Activated T-helper 1 cell treated with anti-CD3 and anti-CD28 coated beads, Interleukin-12 subunit alpha, Interleukin-12 subunit beta, Interleukin-2, Interleukin-4 antibody, amounts not matched to agents 30 ng/mL and 10 ng/mL and 1 ng/mL, durations not matched to agents 14 hours and 24 hours and 36 hours (primary cell): ENCODE data around the gene THRB. TPM values are rescaled to one million over a fixed set of nuclear protein-coding genes. Genes with fewer than 3 reads are reported as not detected.
"Not testable (repeated sequence)": the region's sequence is repeated elsewhere in the genome, so short reads cannot be mapped to it uniquely, and the experiment has no call there.

Experiments
- DNase-seq: peaks from one replicate; pipeline ENCODE4 v3.0.0; 2021; ENCODE audit warnings: low spot score
- H3K27ac Mint-ChIP-seq: one replicate; pipeline ENCODE4 v1.8.0; 2021; ENCODE audit warnings: mild to moderate bottlenecking, mixed read lengths
- H3K27me3 Mint-ChIP-seq: one replicate; pipeline ENCODE4 v1.8.0; 2022; ENCODE audit warnings: mild to moderate bottlenecking, moderate library complexity, mixed read lengths; ENCODE audit not compliant: insufficient read depth
- H3K36me3 Mint-ChIP-seq: one replicate; pipeline ENCODE4 v1.8.0; 2021; ENCODE audit warnings: low read depth, mixed read lengths
- H3K4me1 Mint-ChIP-seq: one replicate; pipeline ENCODE4 v1.8.0; 2021; ENCODE audit warnings: low read depth, mixed read lengths
- H3K4me3 Mint-ChIP-seq: one replicate; pipeline ENCODE4 v1.8.0; 2021; ENCODE audit warnings: mild to moderate bottlenecking, moderate library complexity, mixed read lengths
- H3K9me3 Mint-ChIP-seq: one replicate; pipeline ENCODE4 v1.8.0; 2021; ENCODE audit warnings: mixed read lengths
- intact Hi-C: fragments of 100-400 bp; cut with micrococcal nuclease; formaldehyde crosslinking; loops from one replicate; pipeline ENCODE4 v1.15.1; 2024
- total RNA-seq: library from RNA; stranded (reverse); gene quantifications from 2 replicates; pipeline ENCODE4 v1.2.3, GENCODE V29; 2022

Gene THRB
- total RNA-seq, 1 donor from 2014 or later: not detected

DNA sequence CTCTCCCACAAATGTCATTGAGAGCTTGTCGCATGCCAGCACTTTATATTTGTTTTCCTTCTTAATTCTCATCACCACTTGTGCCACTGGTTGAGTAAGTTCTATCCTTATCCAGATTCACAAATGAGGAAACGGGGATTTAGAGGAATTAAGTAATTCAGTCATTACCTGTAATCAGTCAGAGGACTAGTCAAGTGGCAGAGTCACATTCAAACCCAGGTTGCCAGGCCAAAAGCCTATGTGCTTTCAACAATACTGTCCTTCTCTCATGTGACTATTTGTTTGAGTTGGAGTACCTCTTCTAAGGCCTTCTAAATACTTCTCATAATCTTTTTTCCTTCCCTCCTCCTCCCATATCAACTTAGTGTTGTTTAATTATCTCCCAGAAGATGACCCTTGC lies 76.9 kb downstream of the THRB start:
- Mint-ChIP-seq H3K9me3 (peaks cover 3% of the 10 kb centered on the region), H3K27me3 (peaks cover 2% of the 10 kb centered on the region)
- intact Hi-C loops: no loop called here

DNA sequence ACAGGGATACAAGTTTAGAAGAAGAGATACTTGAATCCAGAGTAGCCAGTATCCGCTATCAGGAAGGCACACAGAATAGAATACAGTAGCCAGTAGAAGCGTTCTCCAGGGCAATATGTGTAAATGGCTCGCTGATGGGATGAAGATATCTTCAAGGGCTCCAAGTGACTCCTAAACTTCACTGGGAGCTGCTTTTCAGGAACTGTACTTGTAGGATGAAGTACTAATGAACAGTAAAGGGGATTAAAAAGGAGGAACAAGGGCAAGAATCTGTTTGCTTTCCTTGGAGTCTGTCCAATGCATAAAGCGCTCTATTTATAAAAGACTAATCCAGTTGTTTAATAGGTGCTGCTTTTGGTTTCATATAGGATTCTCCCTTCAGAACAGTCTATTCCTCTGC lies 78.4 kb downstream of the THRB start:
- peaks cover 2% of the 10 kb centered on the region for H3K27me3 Mint-ChIP-seq
- DNase-seq: no peak
- H3K4me3 Mint-ChIP-seq: no peak overlapping the region
- intact Hi-C loops: no loop called here
- no peaks in the 10 kb centered on the region for H3K4me1 Mint-ChIP-seq
- H3K27ac Mint-ChIP-seq: no peak overlapping the region
- no peaks in the 10 kb centered on the region for H3K36me3 Mint-ChIP-seq
- peaks cover 3% of the 10 kb centered on the region for H3K9me3 Mint-ChIP-seq

More for the DNA sequence above, 76.9 kb downstream of the THRB start:
- Mint-ChIP-seq H3K27ac (no peak overlapping the region), H3K36me3 (no peaks in the 10 kb centered on the region), H3K4me1 (no peaks in the 10 kb centered on the region), H3K4me3 (no peak overlapping the region)
- no peak for DNase-seq

DNA sequence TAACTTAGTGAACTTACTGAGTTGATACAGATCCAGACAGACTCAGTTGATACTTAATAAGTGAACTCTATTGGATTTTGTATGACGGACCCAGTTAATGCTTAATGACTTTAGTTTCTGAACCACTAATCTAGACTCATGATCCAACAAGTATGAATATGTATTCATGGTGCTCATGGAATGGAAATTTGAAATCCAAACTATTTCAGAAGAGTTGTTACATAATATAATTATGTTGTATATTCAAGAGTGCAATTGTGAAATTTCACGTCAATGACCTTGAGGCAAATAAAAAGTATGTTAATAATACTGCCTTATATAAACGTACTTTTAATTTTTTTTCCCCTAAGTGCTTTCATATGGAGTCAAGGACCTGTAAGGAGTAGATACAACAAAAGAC lies 78.8 kb downstream of the THRB start:
- no peaks in the 10 kb centered on the region for H3K36me3 Mint-ChIP-seq

GRCh38 chr3:24413662-24414061 lies 81.0 kb downstream of the THRB start:
- intact Hi-C loops, DNase-seq, H3K36me3 Mint-ChIP-seq, H3K9me3 Mint-ChIP-seq, H3K4me1 Mint-ChIP-seq, H3K27me3 Mint-ChIP-seq, H3K4me3 Mint-ChIP-seq, H3K27ac Mint-ChIP-seq: not testable (repeated sequence)

More for the DNA sequence above, 78.8 kb downstream of the THRB start:
- Mint-ChIP-seq H3K4me3 (no peak overlapping the region), H3K4me1 (no peaks in the 10 kb centered on the region), H3K27ac (no peak overlapping the region), H3K27me3 (peaks cover 2% of the 10 kb centered on the region), H3K9me3 (peaks cover 3% of the 10 kb centered on the region)
- intact Hi-C loops: no loop called here
- DNase-seq: no peak

DNA sequence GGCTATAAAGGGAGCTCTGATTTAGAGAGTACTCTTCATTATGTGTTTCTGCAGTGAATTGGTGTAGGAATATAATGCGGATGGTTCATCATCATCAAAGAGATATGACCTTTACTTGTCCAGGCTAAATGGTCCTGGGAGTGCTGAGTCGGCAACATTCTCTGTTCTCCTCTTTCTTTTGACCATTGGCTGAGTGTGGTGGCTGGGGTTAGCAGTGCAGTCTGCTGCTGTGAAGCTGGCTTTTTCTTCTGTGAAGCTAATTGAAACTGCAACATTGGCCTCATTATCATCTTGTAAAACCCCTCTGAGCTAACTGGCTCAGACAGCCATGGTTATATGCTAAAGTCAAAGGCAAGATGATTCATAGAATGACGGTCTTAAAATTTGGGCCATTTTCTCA lies 83.8 kb downstream of the THRB start:
- intact Hi-C loops: no loop called here
- no peak for DNase-seq
- no peak overlapping the region for H3K27ac Mint-ChIP-seq
- no peak overlapping the region for H3K4me3 Mint-ChIP-seq
- no peaks in the 10 kb centered on the region for H3K4me1 Mint-ChIP-seq
- H3K9me3 Mint-ChIP-seq: peaks cover 3% of the 10 kb centered on the region
- no peaks in the 10 kb centered on the region for H3K27me3 Mint-ChIP-seq
- H3K36me3 Mint-ChIP-seq: no peaks in the 10 kb centered on the region

DNA sequence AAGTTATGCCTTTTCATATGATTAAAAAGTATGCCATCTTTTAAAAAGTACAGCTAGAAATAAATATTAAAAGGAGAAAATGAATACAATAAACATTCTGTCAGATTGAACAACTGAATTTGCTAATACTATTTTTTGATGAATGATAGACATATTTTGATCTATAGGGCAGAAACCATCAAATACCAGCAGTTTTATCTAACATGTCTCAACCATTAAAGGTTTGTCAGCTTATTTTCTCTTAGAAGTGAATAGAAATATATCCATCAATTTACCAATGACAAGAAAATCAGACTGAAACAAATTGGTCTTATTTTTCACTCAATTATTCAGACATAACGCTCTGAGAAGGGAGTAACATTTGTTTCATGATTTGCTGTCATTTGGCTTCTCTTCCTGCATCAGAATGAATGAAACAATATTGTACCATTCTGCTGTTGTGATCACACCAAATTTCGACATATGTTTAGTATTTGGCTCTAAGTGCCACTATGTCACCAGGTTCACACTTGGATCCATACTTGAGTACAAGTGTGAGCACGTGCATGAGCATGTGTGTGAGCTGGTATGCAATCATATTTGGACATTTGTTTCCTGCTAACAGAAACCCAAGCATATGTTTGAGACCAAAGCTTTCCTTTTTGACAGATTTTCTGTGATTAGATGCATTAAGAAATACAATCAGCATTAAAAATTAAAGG lies 86.5 kb downstream of the THRB start:
- H3K27ac Mint-ChIP-seq: no peak overlapping the region
- H3K4me1 Mint-ChIP-seq: no peaks in the 10 kb centered on the region
- no peaks in the 10 kb centered on the region for H3K27me3 Mint-ChIP-seq
- intact Hi-C loops: no loop called here
- no peak for DNase-seq
- H3K36me3 Mint-ChIP-seq: no peaks in the 10 kb centered on the region
- no peaks in the 10 kb centered on the region for H3K9me3 Mint-ChIP-seq
- H3K4me3 Mint-ChIP-seq: no peak overlapping the region

DNA sequence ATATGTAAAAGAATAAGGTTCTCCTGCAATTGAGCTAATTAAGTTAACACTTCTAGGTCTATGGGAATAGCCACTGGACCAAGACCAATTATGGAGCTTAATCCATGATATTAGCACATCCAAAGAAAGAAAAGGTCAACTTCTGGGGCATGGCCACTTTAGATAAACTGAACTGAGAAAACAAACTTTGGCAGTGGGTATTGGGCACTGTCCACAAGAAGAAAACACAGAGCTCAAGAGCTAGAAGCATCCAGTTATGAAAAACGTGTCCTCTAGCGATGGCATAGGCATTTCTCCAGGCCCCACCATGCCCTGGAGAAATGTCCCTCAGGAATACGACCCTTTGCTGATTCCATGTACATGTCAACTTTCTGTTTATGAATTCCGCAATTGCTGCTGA lies 87.8 kb downstream of the THRB start:
- H3K4me3 Mint-ChIP-seq: no peak overlapping the region
- H3K9me3 Mint-ChIP-seq: no peaks in the 10 kb centered on the region

GRCh38 chr3:24405057-24405456 lies 89.6 kb downstream of the THRB start:
- Mint-ChIP-seq H3K4me1 (no peaks in the 10 kb centered on the region), H3K9me3 (no peaks in the 10 kb centered on the region), H3K27me3 (no peaks in the 10 kb centered on the region), H3K36me3 (no peaks in the 10 kb centered on the region), H3K27ac (no peak overlapping the region), H3K4me3 (no peak overlapping the region)
- DNase-seq: no peak
- intact Hi-C loops: no loop called here

More for the DNA sequence above, 87.8 kb downstream of the THRB start:
- H3K36me3 Mint-ChIP-seq: no peaks in the 10 kb centered on the region
- intact Hi-C loops: no loop called here
- H3K27me3 Mint-ChIP-seq: no peaks in the 10 kb centered on the region
- H3K27ac Mint-ChIP-seq: no peak overlapping the region
- no peak for DNase-seq
- H3K4me1 Mint-ChIP-seq: no peaks in the 10 kb centered on the region

GRCh38 chr3:24401811-24402185 lies 92.9 kb downstream of the THRB start:
- no peaks in the 10 kb centered on the region for H3K27me3 Mint-ChIP-seq
- DNase-seq: no peak
- no peak overlapping the region for H3K4me3 Mint-ChIP-seq
- H3K9me3 Mint-ChIP-seq: no peaks in the 10 kb centered on the region
- no peaks in the 10 kb centered on the region for H3K36me3 Mint-ChIP-seq
- intact Hi-C loops: no loop called here
- no peaks in the 10 kb centered on the region for H3K4me1 Mint-ChIP-seq
- H3K27ac Mint-ChIP-seq: no peak overlapping the region

DNA sequence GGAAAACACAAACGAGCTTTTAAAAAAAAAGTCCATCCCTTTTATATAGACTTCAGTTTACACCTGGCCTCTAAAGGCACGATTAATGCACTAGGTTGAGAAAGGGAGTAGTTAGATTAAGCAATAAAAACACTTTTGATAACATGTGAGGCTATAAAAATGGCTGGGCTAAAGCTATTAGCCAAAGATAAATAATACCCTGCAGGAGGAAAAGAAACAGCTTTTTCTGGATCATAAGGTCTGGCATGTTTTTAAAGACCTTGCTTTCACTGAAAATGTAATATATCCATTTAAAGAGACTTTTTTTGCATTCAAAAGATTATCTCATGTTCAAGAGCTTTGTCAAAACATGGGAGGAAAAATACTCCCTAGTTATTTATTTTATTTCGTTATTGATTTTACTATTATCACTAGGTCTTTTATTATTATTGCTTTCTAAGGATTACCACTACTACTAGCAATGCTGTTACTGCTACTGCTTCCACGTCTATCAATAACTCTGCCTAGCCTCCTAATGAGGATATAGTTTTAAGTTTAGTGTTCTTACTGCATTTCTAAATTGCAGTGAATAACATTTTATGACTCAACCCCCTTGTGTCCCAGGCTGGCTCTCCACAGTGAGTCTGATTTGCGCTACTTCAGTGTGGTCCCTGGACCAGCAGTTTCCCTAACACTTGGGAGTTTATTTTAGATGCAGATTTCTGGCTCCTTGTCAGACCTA lies 93.4 kb downstream of the THRB start:
- intact Hi-C loops: no loop called here
- Mint-ChIP-seq H3K27ac (no peak overlapping the region), H3K36me3 (no peaks in the 10 kb centered on the region), H3K27me3 (no peaks in the 10 kb centered on the region), H3K4me1 (no peaks in the 10 kb centered on the region), H3K9me3 (no peaks in the 10 kb centered on the region), H3K4me3 (no peak overlapping the region)
- no peak for DNase-seq

GRCh38 chr3:24400450-24400849 lies 94.2 kb downstream of the THRB start:
- intact Hi-C loops: no loop called here
- no peaks in the 10 kb centered on the region for H3K4me1 Mint-ChIP-seq
- H3K4me3 Mint-ChIP-seq: no peak overlapping the region
- H3K27ac Mint-ChIP-seq: no peak overlapping the region
- DNase-seq: no peak
- H3K36me3 Mint-ChIP-seq: no peaks in the 10 kb centered on the region
- no peaks in the 10 kb centered on the region for H3K27me3 Mint-ChIP-seq
- H3K9me3 Mint-ChIP-seq: no peaks in the 10 kb centered on the region

GRCh38 chr3:24400015-24400414 lies 94.6 kb downstream of the THRB start:
- intact Hi-C loops: no loop called here
- Mint-ChIP-seq H3K9me3 (no peaks in the 10 kb centered on the region), H3K27ac (no peak overlapping the region), H3K4me3 (no peak overlapping the region), H3K4me1 (no peaks in the 10 kb centered on the region), H3K27me3 (no peaks in the 10 kb centered on the region), H3K36me3 (no peaks in the 10 kb centered on the region)
- no peak for DNase-seq

- no peaks in the 10 kb centered on the region for H3K4me1 Mint-ChIP-seq
- no peaks in the 10 kb centered on the region for H3K36me3 Mint-ChIP-seq
- DNase-seq: no peak
- H3K9me3 Mint-ChIP-seq: no peaks in the 10 kb centered on the region
- no peaks in the 10 kb centered on the region for H3K27me3 Mint-ChIP-seq
- intact Hi-C loops: no loop called here
- no peak overlapping the region for H3K4me3 Mint-ChIP-seq
- H3K27ac Mint-ChIP-seq: no peak overlapping the region
Observed at GRCh38 chr3:24399614-24400013, 95.0 kb downstream of the THRB start.
